Stimulated activated CD4-positive, alpha-beta T cell treated with anti-CD3 and anti-CD28 coated beads, TNF-alpha, amount 100 ng/mL, for 1 hour (primary cell): ENCODE data around the gene SLC22A23.

Experiments used
- DNase-seq, 3 donors: peaks; one replicate each; pipeline ENCODE4 v3.0.0-alpha.2; 2020; ENCODE audit warnings: low read depth in 3 of 3, low spot score in 1 of 3

SLC22A23 gene

GRCh38 chr6:3321042-3321441 is 135.8 kb downstream of the SLC22A23 start:
- no peak for DNase-seq

DNA sequence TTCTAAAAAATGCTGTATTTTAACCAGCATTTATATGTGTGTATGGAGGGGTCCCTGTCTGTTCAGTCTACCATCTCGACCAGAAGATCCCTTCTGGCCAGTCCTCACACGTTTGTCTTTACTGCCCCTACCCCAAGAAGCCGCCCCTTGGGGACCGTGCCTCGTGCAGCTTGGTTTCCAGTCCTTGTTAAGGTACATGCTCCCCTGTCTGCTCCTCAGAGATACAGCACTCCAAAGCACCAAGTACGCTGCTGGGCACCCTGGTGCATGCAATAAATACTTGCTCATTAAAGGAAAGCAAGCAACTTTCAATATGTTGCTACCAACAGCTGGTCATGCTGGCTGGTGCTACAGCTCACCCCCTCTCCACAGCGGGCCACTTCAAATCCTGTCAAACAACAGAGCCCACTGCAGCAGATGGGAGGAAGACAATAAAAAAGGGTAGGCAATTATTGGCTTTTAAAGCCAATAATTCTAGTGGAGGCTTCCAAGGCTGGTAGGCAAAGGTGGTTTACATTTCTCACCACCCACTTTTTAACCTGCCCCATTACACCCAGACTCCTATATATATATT is 136.5 kb downstream of the SLC22A23 start:
- no peak for DNase-seq

DNA sequence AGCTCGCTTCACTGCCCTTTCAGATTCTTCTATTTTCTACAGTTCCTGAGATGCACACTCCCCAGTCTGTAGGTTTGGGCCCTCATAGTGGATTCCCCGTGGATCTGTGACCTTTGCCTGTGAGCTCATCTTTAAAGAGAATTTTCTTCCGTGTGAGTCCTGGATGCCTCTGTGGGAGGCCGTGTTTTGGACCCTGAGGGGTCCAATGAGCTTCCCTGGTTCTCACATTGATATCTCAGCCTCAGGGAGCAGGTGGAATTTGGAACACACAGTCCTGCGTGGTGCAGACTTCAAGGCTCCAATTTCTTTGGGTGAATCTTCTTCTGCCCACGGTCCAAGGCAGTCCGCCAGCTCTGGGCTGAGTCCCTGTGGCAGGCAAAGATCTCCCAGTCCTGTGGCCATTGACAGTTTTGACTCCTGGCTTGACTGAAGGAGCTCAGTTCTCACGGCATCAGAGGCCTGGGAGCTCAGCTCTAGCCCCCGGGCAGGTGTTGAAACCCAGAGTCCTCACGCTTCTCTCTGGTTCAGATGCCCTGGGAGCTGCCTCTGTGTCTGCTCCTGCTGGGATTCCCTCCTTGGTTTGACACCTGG is 137.1 kb downstream of the SLC22A23 start:
- no peak for DNase-seq

GRCh38 chr6:3318821-3319540 is 137.9 kb downstream of the SLC22A23 start:
- DNase-seq: no peak

DNA sequence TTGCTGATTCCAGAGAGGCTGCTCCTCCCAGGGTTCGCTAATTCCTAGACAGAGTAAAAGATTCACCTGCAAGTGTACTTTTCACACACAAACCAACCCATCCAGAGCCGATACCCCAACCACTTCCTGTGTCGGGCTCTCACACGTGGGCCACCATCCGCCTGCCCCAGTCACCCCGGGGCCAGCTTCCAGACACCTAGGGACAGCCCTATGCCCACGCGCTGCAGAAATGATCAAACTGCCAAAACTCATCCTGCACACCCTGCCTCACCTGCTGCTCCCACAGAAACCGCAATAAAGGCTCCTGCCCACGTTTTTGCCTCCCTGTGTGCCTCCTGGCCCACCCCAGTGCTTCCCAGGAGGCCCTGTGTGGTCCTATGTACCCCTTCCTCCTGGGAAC is 138.6 kb downstream of the SLC22A23 start:
- DNase-seq: peak in 1 of 3 donors; percentile 17

DNA sequence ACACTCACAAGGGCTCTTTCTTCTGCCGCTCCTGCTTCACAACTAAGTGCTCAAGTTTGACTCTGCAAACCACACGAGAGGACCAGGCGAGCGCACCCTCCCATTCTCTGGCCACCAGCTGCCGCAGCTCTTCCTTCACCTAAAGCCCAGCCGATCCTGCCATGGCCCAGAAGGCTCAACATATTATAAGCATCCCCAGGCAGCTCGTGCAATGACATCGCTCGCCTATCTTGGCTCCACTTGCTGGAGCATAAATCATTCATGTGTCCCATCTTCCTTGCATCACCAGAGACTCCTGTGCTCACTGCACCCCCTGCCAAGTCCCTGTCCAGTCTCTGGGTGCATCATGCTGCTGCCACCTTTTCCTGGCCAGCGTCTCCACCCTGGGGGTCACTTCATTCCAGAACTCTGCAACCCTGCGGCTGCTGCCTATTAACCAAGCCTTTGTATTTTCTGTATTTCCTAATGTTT is 139.1 kb downstream of the SLC22A23 start:
- no peak for DNase-seq

DNA sequence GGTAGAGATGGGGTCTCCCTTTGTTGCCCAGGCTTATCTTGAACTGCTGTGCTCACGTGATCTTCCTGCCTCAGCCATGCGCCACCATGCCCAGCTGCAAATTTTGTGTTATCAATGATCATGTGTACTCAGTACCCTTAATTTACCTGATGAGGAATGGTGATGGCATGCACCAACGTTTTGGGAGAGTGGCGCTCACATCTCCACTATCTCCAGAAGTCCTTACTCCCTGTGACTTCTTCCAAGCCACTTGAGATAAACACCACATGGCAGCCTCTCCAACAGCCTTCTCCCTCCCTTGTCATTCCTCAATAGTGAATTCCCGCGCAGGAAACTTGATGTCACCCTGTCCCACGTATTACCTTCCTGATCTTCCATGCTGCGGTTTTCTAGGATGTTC is 140.0 kb downstream of the SLC22A23 start:
- no peak for DNase-seq

- DNase-seq: no peak
Measured at GRCh38 chr6:3316331-3316730, 140.5 kb downstream of the SLC22A23 start.

GRCh38 chr6:3315841-3316240 is 141.0 kb downstream of the SLC22A23 start:
- DNase-seq: no peak

- no peak for DNase-seq
Measured at GRCh38 chr6:3314621-3315467, 142.0 kb downstream of the SLC22A23 start.

DNA sequence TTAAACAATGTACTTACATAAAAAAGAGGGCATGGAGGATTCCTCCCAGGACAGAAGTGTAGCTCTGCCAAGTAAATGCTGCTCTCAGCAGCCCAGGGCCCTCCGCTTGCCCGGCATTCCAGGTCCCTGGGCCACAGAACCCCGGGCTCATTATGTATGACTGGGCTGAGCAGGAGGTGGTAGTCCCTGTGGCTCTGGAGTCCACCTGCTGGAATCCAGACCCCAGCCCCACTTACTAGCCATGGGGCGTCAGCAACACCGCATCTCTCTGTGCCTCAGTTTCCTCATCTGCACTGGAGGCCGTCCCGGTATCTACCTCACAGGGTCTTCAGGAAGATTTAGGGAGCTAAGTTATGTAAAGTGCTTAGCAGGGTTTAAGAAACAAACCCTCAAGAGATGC is 142.7 kb downstream of the SLC22A23 start:
- DNase-seq: no peak

DNA sequence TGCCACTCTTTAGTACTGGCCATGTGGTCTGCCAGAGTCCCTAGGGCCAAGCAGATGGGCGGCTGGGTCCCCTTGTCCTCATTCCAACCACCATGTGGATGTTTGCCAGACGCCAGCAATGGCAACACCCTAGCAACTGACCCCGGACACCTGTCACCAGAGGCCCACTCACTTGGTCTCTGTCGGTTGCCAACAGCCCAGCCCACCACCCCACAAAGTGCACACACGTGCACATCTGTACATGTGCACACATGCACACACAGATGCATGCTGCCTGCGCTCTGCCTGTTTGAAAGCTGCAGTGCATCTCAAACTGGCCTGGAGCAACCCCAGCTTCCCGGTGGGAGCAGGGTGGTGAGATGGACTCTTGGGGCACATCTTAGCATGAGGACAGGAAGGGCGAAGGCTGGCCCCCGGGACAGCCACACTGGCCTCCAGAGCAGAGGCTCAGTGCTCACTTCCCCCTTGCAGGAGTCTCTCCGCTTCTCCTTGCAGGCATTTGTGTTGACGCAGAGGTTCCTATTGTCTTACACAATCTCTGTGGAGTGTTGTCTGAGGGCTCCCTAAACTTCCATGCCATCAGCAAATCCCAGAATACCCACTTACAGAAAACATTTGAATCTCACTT is 144.1 kb downstream of the SLC22A23 start:
- DNase-seq: no peak

- DNase-seq: no peak
Measured at GRCh38 chr6:3311826-3312225, 145.0 kb downstream of the SLC22A23 start.

DNA sequence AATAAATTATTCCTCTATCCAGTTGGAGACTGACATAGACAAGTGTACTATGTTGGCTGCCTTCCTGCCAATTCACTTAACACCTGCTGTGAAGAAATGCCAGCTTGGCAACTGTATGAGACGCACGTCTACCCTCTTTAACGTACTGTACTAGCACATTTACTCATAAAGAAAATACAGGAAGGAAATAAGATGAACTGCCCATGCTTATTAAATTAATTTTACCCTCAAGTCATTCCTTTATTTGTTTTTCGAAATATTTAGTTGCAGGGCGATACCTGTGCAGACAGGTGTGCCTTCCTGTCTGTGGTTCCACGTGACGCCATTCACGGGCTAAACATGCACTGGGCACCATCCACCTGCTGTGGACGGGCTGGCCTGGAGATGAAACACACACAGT is 146.1 kb downstream of the SLC22A23 start:
- DNase-seq: no peak

DNA sequence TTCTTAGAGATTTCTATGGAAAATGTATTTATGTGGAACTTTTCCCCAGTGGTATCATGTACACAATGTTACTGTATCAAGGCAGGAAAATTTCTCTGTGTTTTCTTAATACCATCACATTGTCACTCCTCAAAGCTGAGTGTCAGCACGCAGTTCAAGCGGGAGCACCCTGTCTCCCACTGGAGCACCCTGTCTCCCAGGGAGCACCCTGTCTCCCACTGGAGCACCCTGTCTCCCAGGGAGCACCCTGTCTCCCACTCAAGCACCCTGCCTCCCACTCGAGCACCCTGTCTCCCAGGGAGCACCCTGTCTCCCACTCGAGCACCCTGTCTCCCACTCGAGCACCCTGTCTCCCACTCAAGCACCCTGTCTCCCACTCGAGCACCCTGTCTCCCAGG is 146.8 kb downstream of the SLC22A23 start:
- DNase-seq: no peak

DNA sequence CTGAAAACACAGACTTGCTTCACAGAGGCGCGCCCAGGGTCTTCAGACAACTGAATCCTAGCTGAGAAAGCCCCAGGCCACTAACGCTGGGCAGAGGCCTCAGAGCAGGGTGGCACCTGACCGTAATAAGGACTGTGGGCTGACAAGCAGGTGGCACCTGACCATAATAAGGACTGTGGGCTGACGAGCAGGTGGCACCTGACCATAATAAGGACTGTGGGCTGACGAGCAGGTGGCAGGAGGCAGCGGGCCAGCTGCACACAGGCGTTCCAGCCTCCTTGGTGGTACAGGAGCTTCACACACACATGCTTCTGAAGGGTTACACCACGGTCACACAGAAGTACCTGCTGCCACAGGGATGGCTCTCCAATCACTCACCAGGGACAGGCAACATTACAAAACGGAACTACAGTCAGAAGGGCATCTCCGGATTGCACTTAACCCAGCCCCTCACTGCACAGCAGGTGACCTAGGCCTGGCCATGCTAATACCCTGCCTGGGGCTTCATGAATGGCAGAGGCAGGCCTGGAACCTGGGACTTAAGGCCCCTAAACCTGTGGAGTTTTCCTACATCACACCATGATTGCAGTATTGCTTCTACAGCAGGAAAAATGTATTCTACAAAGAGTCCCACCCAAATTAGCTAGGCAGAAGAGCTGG is 147.3 kb downstream of the SLC22A23 start:
- no peak for DNase-seq

DNA sequence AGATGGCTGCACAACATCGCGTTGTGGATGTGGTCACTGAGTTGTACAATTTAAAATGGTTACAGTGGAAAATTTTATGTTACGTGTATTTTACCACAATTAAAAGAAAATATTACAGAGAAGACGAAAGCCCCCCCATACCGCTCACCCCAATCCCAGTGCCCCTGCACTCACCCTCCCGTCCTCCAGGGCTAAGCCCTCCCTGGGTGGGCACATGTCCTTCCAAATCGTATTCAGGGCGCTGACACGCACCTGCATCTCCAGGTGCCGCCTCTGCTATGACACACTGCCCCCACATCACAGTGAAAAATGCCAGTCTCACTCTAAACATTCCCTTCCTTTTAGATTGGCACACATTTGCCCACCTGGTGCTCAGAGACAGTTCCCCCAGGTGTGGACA is 148.7 kb downstream of the SLC22A23 start:
- DNase-seq: no peak

- DNase-seq: no peak
Measured at GRCh38 chr6:3307436-3307835, 149.4 kb downstream of the SLC22A23 start.

DNA sequence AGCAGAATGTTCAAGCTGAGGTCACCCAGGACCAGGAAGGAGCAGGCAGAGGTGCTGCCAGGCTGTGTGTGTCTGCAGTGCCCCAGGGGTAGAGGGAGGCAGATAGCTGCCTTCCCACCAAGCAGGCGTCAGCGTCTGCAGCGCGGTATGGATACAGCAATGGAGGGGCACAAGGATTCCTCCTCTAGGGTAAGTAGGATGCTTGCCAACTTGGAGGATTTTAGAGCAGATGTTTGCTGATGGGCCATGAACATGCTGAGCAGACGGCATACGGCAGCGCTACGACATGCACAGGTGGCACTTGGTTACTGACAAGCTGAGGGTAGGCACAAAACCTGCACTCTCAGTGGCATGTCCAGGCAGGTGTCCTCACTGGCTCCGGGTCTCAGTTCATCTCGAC is 150.0 kb downstream of the SLC22A23 start:
- no peak for DNase-seq

GRCh38 chr6:3305831-3306230 is 151.0 kb downstream of the SLC22A23 start:
- DNase-seq: no peak

DNA sequence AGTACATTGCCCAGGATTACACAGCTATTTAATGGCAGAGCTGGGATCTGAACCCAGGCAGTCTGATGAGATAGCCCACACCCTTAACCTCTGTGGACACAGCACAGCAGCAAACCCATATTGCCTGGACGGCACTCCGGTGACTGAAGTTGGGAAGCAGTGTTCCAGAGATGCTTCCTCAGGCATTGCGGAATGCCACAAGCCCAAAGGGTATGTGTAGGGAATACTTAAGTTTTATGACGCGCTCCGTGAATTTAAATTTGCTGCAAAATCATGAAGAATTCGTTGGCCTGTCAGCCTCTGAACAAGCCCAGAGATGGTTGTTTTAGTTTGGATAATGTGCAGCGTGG is 151.7 kb downstream of the SLC22A23 start:
- no peak for DNase-seq
